ENCODE results near the gene CASP2. TPM values are rescaled to one million over a fixed set of nuclear protein-coding genes. Genes with fewer than 3 reads are reported as not detected.
A peak's percentile ranks its signal among the peaks of the same experiment; 100 is the strongest.

CASP2 gene
- total RNA-seq, 2 donors from 2014 or later: 4.6 to 9.3 TPM

DNA sequence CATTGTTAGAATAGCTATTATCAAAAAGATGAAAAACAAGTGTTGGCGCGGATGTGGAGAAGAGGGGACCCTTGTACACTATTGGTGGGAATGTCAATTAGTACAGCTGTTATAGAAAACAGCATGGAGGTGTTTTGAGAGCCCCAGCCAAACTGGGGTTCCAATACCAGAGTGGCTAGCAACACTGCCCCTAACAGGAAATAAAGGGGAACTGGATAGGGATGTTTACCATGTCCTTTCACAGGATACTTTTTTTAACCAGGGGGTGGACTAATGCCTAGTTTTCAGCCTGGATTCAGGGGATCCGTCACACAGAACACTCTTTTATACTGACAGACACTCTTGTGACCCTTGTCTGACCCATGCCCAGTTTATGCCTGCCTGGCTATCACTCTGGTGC is 31.8 kb upstream of the CASP2 start:
- TF ChIP-seq POLR2A (IDR thresholded peaks at IDR 0.05): no peak
- TF ChIP-seq, protein P1, sequence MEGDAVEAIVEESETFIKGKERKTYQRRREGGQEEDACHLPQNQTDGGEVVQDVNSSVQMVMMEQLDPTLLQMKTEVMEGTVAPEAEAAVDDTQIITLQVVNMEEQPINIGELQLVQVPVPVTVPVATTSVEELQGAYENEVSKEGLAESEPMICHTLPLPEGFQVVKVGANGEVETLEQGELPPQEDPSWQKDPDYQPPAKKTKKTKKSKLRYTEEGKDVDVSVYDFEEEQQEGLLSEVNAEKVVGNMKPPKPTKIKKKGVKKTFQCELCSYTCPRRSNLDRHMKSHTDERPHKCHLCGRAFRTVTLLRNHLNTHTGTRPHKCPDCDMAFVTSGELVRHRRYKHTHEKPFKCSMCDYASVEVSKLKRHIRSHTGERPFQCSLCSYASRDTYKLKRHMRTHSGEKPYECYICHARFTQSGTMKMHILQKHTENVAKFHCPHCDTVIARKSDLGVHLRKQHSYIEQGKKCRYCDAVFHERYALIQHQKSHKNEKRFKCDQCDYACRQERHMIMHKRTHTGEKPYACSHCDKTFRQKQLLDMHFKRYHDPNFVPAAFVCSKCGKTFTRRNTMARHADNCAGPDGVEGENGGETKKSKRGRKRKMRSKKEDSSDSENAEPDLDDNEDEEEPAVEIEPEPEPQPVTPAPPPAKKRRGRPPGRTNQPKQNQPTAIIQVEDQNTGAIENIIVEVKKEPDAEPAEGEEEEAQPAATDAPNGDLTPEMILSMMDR (IDR thresholded peaks at IDR 0.05): no peak
- Histone ChIP-seq H3K36me3 (replicated peaks in 1 of 2; ENCODE audit: insufficient read depth in 1 of 2, low read depth in 2 of 2) (no peaks in the 10 kb centered on the region), H3K4me1 (peaks cover 20% of the 10 kb centered on the region), H3K4me3 (no peak overlapping the region), H3K27me3 (no peaks in the 10 kb centered on the region), H3K9me3 (no peaks in the 10 kb centered on the region), H3K27ac (no peak overlapping the region)
- intact Hi-C loops (cut with DNase I): no loop called here
- WGBS, 2 donors: 85 to 87% methylated on average over 3 of the region's 3 CpGs
- ATAC-seq (no peak), DNase-seq (no peak)

- no peak for TF ChIP-seq POLR2A (IDR thresholded peaks at IDR 0.05)
- TF ChIP-seq, protein P1 (IDR thresholded peaks at IDR 0.05): no peak
- H3K36me3 ChIP-seq (replicated peaks in 1 of 2; ENCODE audit: insufficient read depth in 1 of 2, low read depth in 2 of 2): no peaks in the 10 kb centered on the region
- 73 to 79% methylated on average over 4 of the region's 4 CpGs for WGBS, 2 donors
- H3K9me3 ChIP-seq: no peaks in the 10 kb centered on the region
- no peak overlapping the region for H3K4me3 ChIP-seq
- intact Hi-C loops (cut with DNase I): no loop called here
- DNase-seq: no peak
- ATAC-seq: no peak
- no peak overlapping the region for H3K27ac ChIP-seq
- H3K4me1 ChIP-seq: peaks cover 20% of the 10 kb centered on the region
- no peaks in the 10 kb centered on the region for H3K27me3 ChIP-seq
Observed at GRCh38 chr7:143256932-143257331, 31.2 kb upstream of the CASP2 start.

GRCh38 chr7:143257501-143257900 is 30.6 kb upstream of the CASP2 start:
- no peaks in the 10 kb centered on the region for H3K36me3 ChIP-seq (replicated peaks in 1 of 2; ENCODE audit: insufficient read depth in 1 of 2, low read depth in 2 of 2)
- no peak for DNase-seq
- H3K4me1 ChIP-seq: peaks cover 20% of the 10 kb centered on the region
- H3K27ac ChIP-seq: no peak overlapping the region
- 79 to 81% methylated on average over 5 of the region's 5 CpGs for WGBS, 2 donors
- no peaks in the 10 kb centered on the region for H3K9me3 ChIP-seq
- H3K27me3 ChIP-seq: no peaks in the 10 kb centered on the region
- TF ChIP-seq POLR2A (IDR thresholded peaks at IDR 0.05): no peak
- TF ChIP-seq, protein P1 (IDR thresholded peaks at IDR 0.05): no peak
- intact Hi-C loops (cut with DNase I): no loop called here
- H3K4me3 ChIP-seq: no peak overlapping the region
- ATAC-seq: no peak

DNA sequence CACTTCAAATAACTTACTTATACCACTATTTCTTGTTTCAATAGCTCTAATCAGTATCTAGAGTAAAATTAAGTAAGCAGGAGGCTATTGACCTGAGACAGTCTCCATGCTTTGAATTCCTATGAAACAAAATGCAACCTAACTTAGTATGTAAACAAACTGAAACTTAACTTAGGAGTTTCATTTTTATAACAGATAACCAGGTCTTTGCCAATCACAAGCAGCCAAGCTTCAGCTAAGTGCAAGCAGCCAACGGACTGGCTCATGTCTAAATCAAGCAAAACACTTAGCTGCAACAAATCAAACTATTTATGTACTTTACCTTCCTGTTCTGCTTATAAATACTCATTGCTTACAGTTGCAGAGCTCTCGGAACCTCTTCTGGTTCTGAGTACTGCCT is 29.3 kb upstream of the CASP2 start:
- peak in 2 of 4 donors; percentile 37 to 45 for DNase-seq
- 5% methylated on average over 2 of the region's 2 CpGs for WGBS, 2 donors
- Histone ChIP-seq H3K9me3 (no peaks in the 10 kb centered on the region), H3K27ac (peak overlapping the region; percentile 2 to 59 (median 24)), H3K4me1 (peaks cover 25% of the 10 kb centered on the region), H3K27me3 (no peaks in the 10 kb centered on the region), H3K4me3 (no peak overlapping the region), H3K36me3 (replicated peaks in 1 of 2; ENCODE audit: insufficient read depth in 1 of 2, low read depth in 2 of 2) (no peaks in the 10 kb centered on the region)
- TF ChIP-seq POLR2A (IDR thresholded peaks at IDR 0.05): no peak
- TF ChIP-seq, protein P1 (IDR thresholded peaks at IDR 0.05): no peak
- intact Hi-C loops (cut with DNase I): no loop called here
- ATAC-seq: peak; percentile 40

DNA sequence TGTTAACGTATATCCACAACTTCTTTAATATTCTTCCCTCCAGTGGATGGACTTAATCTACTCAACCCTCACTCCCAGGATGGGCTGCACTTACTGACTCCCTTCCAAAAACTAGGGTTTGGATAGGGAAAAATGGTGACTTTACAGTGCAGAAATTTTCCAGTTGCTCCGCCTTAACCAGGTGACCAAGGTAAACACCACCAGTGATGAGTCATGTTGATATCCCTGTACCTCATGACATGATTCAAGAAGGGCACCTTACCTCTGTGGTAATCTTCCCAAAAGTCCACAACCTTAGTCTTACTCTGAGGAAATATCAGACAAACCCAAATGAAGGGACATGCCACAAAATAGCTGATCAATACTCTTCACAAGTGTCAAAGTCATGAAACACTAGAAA is 28.4 kb upstream of the CASP2 start:
- Histone ChIP-seq H3K4me1 (peaks cover 33% of the 10 kb centered on the region), H3K27me3 (no peaks in the 10 kb centered on the region), H3K9me3 (no peaks in the 10 kb centered on the region), H3K36me3 (replicated peaks in 1 of 2; ENCODE audit: insufficient read depth in 1 of 2, low read depth in 2 of 2) (no peaks in the 10 kb centered on the region), H3K27ac (peak overlapping the region in 1 of 4 donors; percentile 3), H3K4me3 (no peak overlapping the region)
- WGBS, 2 donors: 90 to 94% methylated on average over 2 of the region's 2 CpGs
- TF ChIP-seq, protein P1 (IDR thresholded peaks at IDR 0.05): no peak
- TF ChIP-seq POLR2A (IDR thresholded peaks at IDR 0.05): no peak
- DNase-seq: no peak
- no peak for ATAC-seq
- intact Hi-C loops (cut with DNase I): no loop called here
